ENCODE results near the gene CCT2. TPM values are rescaled to one million over a fixed set of nuclear protein-coding genes. Genes with fewer than 3 reads are reported as not detected.

CCT2 gene
- total RNA-seq, 2 donors from 2014 or later, result 68.2 to 71.1 TPM

DNA sequence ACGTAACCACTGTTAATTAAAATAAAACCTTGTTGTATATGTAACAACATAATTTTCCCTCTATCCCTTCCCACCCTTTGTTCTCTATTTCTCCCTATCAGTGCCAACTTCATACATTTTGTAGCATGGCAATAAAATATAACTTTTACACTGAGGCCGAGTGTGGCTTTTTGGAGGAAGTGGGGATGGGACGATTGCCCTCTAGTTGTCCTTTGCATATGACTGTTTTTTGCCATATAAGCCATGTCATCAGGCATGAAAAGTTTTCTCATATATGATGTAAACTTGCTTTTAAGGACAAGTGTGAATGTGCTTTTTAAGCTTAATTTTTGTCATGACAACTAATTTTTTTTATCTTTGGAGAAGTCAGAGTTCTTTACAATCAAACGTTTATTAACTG, 6.2 kb upstream of the CCT2 start:
- H3K4me1 ChIP-seq, result peaks cover 18% of the 10 kb centered on the region
- 79 to 83% methylated on average over 4 of the region's 4 CpGs for WGBS, 2 donors
- H3K9me3 ChIP-seq, result no peaks in the 10 kb centered on the region
- intact Hi-C loops (cut with DNase I), result no loop called here
- ATAC-seq (no peak), DNase-seq (no peak)
- H3K27me3 ChIP-seq, result no peaks in the 10 kb centered on the region
- peaks cover 4 to 8% of the 10 kb centered on the region in 2 donors for H3K36me3 ChIP-seq (replicated peaks in 1 of 2; ENCODE audit: insufficient read depth in 1 of 2, low read depth in 2 of 2)
- no peak overlapping the region for H3K4me3 ChIP-seq
- TF ChIP-seq POLR2A (IDR thresholded peaks at IDR 0.05), result no peak
- no peak for TF ChIP-seq CTCF (IDR thresholded peaks at IDR 0.05)
- H3K27ac ChIP-seq, result no peak overlapping the region

DNA sequence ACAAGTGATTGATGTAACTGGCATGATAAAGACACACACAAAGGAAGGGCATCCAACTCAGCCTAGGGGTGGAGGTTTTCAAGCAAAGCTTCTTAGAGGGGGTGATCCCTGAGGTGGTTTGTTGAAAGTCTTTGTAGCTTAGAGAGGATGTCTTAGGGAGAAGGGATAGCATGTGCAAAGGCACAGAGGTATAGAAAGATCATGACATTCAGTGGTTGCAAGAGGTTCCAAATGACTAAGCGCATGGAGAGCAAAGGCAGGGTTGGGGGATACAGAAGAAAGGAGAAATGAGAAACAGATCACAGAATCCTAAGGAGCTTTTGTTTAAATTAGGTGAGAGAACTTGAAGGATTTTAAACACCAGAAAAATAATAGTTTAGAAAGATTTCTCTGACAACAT, 5.2 kb upstream of the CCT2 start:
- TF ChIP-seq CTCF (IDR thresholded peaks at IDR 0.05), result no peak
- no peak for TF ChIP-seq POLR2A (IDR thresholded peaks at IDR 0.05)
- 100% methylated on average over 1 of the region's 1 CpG for WGBS, 2 donors
- no peak overlapping the region for H3K4me3 ChIP-seq
- ATAC-seq (no peak), DNase-seq (no peak)
- intact Hi-C loops (cut with DNase I), result loop anchor here (10.0 kb wide), 1 partner anchor 285 kb away; no protein-coding TSS in a partner anchor
- peaks cover 18% of the 10 kb centered on the region for H3K4me1 ChIP-seq
- no peaks in the 10 kb centered on the region for H3K9me3 ChIP-seq
- H3K27ac ChIP-seq, result no peak overlapping the region
- H3K27me3 ChIP-seq, result no peaks in the 10 kb centered on the region
- peaks cover 0 to 1% of the 10 kb centered on the region in 2 donors for H3K36me3 ChIP-seq (replicated peaks in 1 of 2; ENCODE audit: insufficient read depth in 1 of 2, low read depth in 2 of 2)

GRCh38 chr12:69583203-69583602, 2.1 kb upstream of the CCT2 start:
- no peak for TF ChIP-seq CTCF (IDR thresholded peaks at IDR 0.05)
- TF ChIP-seq POLR2A (IDR thresholded peaks at IDR 0.05), result no peak
- H3K9me3 ChIP-seq, result no peaks in the 10 kb centered on the region
- no peaks in the 10 kb centered on the region for H3K27me3 ChIP-seq
- no peak overlapping the region for H3K27ac ChIP-seq
- peaks cover 0 to 7% of the 10 kb centered on the region in 2 donors for H3K36me3 ChIP-seq (replicated peaks in 1 of 2; ENCODE audit: insufficient read depth in 1 of 2, low read depth in 2 of 2)
- no peak for DNase-seq
- intact Hi-C loops (cut with DNase I), result loop anchor here (10.0 kb wide), 1 partner anchor 288 kb away; no protein-coding TSS in a partner anchor
- no peak for ATAC-seq
- no peak overlapping the region for H3K4me3 ChIP-seq
- H3K4me1 ChIP-seq, result peaks cover 12% of the 10 kb centered on the region

GRCh38 chr12:69588527-69588926, 3.3 kb downstream of the CCT2 start:
- no peaks in the 10 kb centered on the region for H3K9me3 ChIP-seq
- WGBS, 2 donors, result 86 to 87% methylated on average over 4 of the region's 4 CpGs
- H3K4me1 ChIP-seq, result peaks cover 11% of the 10 kb centered on the region
- no peak overlapping the region for H3K27ac ChIP-seq
- no peak for DNase-seq
- no peak overlapping the region for H3K4me3 ChIP-seq
- TF ChIP-seq CTCF (IDR thresholded peaks at IDR 0.05) (no peak), POLR2A (IDR thresholded peaks at IDR 0.05) (no peak)
- intact Hi-C loops (cut with DNase I), result loop anchor here (10.0 kb wide), 1 partner anchor 294 kb away; no protein-coding TSS in a partner anchor
- H3K27me3 ChIP-seq, result no peaks in the 10 kb centered on the region
- peaks cover 0 to 38% of the 10 kb centered on the region in 2 donors for H3K36me3 ChIP-seq (replicated peaks in 1 of 2; ENCODE audit: insufficient read depth in 1 of 2, low read depth in 2 of 2)
- no peak for ATAC-seq

DNA sequence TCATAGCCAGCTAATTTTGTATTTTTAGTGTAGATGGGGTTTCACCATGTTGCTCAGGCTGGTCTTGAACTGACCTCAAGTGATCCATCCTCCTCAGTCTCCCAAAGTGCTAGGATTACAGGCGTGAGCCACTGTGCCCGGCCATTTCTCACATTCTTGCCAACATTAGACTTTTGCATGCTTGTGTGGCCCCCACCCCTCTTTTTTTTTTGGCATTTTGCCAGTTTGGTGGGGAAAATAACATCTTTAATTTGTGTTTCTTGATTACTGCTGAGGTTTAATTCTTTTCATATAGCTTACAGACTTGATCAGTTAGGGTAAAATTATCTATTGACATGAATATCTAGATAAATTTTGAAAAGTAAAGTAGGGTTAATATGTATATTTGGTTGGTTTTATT, 3.8 kb downstream of the CCT2 start:
- Histone ChIP-seq H3K27ac (no peak overlapping the region), H3K36me3 (replicated peaks in 1 of 2; ENCODE audit: insufficient read depth in 1 of 2, low read depth in 2 of 2) (peaks cover 0 to 42% of the 10 kb centered on the region in 2 donors), H3K27me3 (no peaks in the 10 kb centered on the region), H3K4me3 (no peak overlapping the region), H3K9me3 (no peaks in the 10 kb centered on the region), H3K4me1 (peaks cover 11% of the 10 kb centered on the region)
- WGBS, 2 donors, result 88 to 95% methylated on average over 2 of the region's 2 CpGs
- TF ChIP-seq CTCF (IDR thresholded peaks at IDR 0.05) (no peak), POLR2A (IDR thresholded peaks at IDR 0.05) (no peak)
- DNase-seq (no peak), ATAC-seq (no peak)
- intact Hi-C loops (cut with DNase I), result loop anchor here (10.0 kb wide), 1 partner anchor 294 kb away; no protein-coding TSS in a partner anchor
